Liver (tissue), 9 donors: ENCODE measurements around the gene STMP1. TPM values are rescaled to one million over a fixed set of nuclear protein-coding genes. Genes with fewer than 3 reads are reported as not detected.
A peak's percentile ranks its signal among the peaks of the same experiment; 100 is the strongest.

ENCODE experiments used
- DNase-seq: peaks from one replicate; pipeline ENCODE4 v3.0.0-alpha.2; 2017; ENCODE audit warnings: low spot score
- H3K27ac ChIP-seq, 2 donors: one replicate each; pipeline ENCODE4 v1.7.0; 2013; ENCODE audit warnings: inconsistent platforms in 2 of 2, low read length in 2 of 2, control low read depth in 1 of 2, low read depth in 1 of 2, mild to moderate bottlenecking in 1 of 2
- H3K27me3 ChIP-seq, 4 donors: one replicate each; pipeline versions ENCODE4 v1.6.1 to v1.7.0; 2013; ENCODE audit warnings: low read length in 3 of 4, inconsistent platforms in 1 of 4, mild to moderate bottlenecking in 1 of 4, moderate library complexity in 1 of 4; ENCODE audit not compliant: control insufficient read depth in 4 of 4, insufficient read depth in 4 of 4
- H3K36me3 ChIP-seq, 4 donors: one replicate each; pipeline versions ENCODE4 v1.6.1 to v1.7.0; 2013; ENCODE audit warnings: low read length in 3 of 4, mild to moderate bottlenecking in 3 of 4, low read depth in 1 of 4, moderate library complexity in 1 of 4; ENCODE audit not compliant: control insufficient read depth in 4 of 4, insufficient read depth in 3 of 4
- H3K4me1 ChIP-seq, 4 donors: one replicate each; pipeline versions ENCODE4 v1.6.1 to v1.7.0; 2013; ENCODE audit warnings: low read length in 3 of 4, mild to moderate bottlenecking in 3 of 4, moderate library complexity in 1 of 4; ENCODE audit not compliant: control insufficient read depth in 4 of 4, insufficient read depth in 4 of 4
- H3K4me3 ChIP-seq, 3 donors: one replicate each; pipeline versions ENCODE4 v1.6.1 to v1.7.0; 2013; ENCODE audit warnings: low read length in 3 of 3, control low read depth in 1 of 3, low read depth in 1 of 3, mild to moderate bottlenecking in 1 of 3
- H3K9ac ChIP-seq, 2 donors: one replicate each; pipeline ENCODE4 v1.7.0; 2013; ENCODE audit warnings: low read length in 2 of 2, mild to moderate bottlenecking in 2 of 2, moderate library complexity in 2 of 2, control low read depth in 1 of 2, low read depth in 1 of 2
- H3K9me3 ChIP-seq, 4 donors: one replicate each; pipeline versions ENCODE4 v1.6.1 to v1.7.0; 2013; ENCODE audit warnings: low read length in 3 of 4; ENCODE audit not compliant: control insufficient read depth in 4 of 4
- CTCF ChIP-seq: fragments of 150-350 bp; IDR thresholded peaks from 2 replicates; pipeline ENCODE4 v1.5.1; 2017; ENCODE audit warnings: improper control_type of control experiment, low read depth, low read length; ENCODE audit not compliant: missing input control
- FOXA1 ChIP-seq: IDR thresholded peaks from 2 replicates; pipeline ENCODE4 v1.6.1; 2016; ENCODE audit warnings: antibody characterized with exemption
- FOXA2 ChIP-seq: IDR thresholded peaks from 2 replicates; pipeline ENCODE4 v1.6.1; 2016; ENCODE audit warnings: antibody characterized with exemption
- HNF4G ChIP-seq: IDR thresholded peaks from 2 replicates; pipeline ENCODE4 v1.6.1; 2016; ENCODE audit warnings: antibody characterized with exemption
- RAD21 ChIP-seq, 2 donors: IDR thresholded peaks; 2 replicates each; pipeline ENCODE4 v1.6.1; 2016; ENCODE audit warnings: antibody characterized with exemption in 2 of 2, mild to moderate bottlenecking in 2 of 2
- SP1 ChIP-seq: IDR thresholded peaks from 2 replicates; pipeline ENCODE4 v1.6.1; 2018; ENCODE audit warnings: antibody characterized with exemption, mild to moderate bottlenecking
- TAF1 ChIP-seq: conservative IDR thresholded peaks from 2 replicates; pipeline ENCODE4 v1.6.1; 2016; ENCODE audit warnings: antibody characterized with exemption, mild to moderate bottlenecking
- YY1 ChIP-seq: IDR thresholded peaks from 2 replicates; pipeline ENCODE4 v1.6.1; 2016; ENCODE audit warnings: antibody characterized with exemption, mild to moderate bottlenecking
- WGBS: extraction: QIAGEN DNeasy Blood & Tissue Kit; methylation state at CpG from one replicate; pipeline ENCODE4 v1.1.7; 2013; 5-methylcytosine and 5-hydroxymethylcytosine counted together
- polyA plus RNA-seq, 2 donors: library from polyadenylated mRNA; stranded (reverse) in 1 of 2; unstranded in 1 of 2; fragments of 200-250 nt in 1 of 2; fragments of >200 nt in 1 of 2; fragmentation: Nextera tagmentation in 1 of 2; extraction: Ambion mirVana in 1 of 2; gene quantifications; one replicate each; pipeline versions ENCODE4 v1.2.1 to v1.2.3, GENCODE V29; 2013 to 2015
- total RNA-seq, 2 donors: library from RNA; depleted of rRNA; stranded (reverse); fragments of >200 nt; gene quantifications; one replicate each; pipeline ENCODE4 v1.2.3, GENCODE V29; 2014
- TF ChIP-seq, protein P1 (sequence below): IDR thresholded peaks from 2 replicates; pipeline ENCODE4 v1.6.1; 2016; ENCODE audit warnings: antibody characterized with exemption, mild to moderate bottlenecking
- TF ChIP-seq, protein P2 (sequence below): IDR thresholded peaks from 2 replicates; pipeline ENCODE4 v1.6.1; 2016; ENCODE audit warnings: antibody characterized with exemption
- TF ChIP-seq, protein P3 (sequence below): IDR thresholded peaks from 2 replicates; pipeline ENCODE4 v1.6.1; 2016; ENCODE audit warnings: antibody characterized with exemption
- donor health status: healthy.
- donor health status: healthy.
- donor health status: healthy.
- donor health status: healthy.
- donor health status: healthy.

Gene STMP1
- total and polyA plus RNA-seq, 4 donors: 6.8 to 30.7 (median 13.8) TPM

DNA sequence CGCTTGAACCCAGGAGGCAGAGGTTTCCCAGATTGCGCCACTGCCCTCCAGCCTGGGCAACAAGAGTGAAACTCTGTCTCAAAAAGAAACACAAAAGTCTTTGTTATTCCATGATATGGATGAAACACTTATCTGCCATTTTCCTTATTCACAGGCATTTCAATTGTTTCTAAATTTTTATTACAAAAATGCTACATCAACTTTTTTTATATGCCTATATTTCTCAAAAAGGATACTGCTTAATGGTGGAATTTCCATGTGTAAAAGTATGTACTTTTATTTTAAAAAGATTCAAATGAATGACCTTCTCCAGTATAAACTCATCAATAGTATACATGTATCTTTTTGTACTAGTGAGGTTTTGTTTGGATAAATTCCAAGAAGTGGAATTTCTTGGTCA is 41.9 kb upstream of the STMP1 start:
- H3K9me3 ChIP-seq: no peaks in the 10 kb centered on the region
- H3K4me3 ChIP-seq: no peak overlapping the region
- 96% methylated on average over 2 of the region's 2 CpGs for WGBS
- H3K4me1 ChIP-seq: no peaks in the 10 kb centered on the region
- H3K9ac ChIP-seq: no peak overlapping the region
- no peak overlapping the region for H3K27ac ChIP-seq
- peaks cover 3 to 43% (median 29%) of the 10 kb centered on the region in 4 donors for H3K36me3 ChIP-seq
- DNase-seq: no peak
- no peaks in the 10 kb centered on the region for H3K27me3 ChIP-seq
- TF ChIP-seq, protein P1, sequence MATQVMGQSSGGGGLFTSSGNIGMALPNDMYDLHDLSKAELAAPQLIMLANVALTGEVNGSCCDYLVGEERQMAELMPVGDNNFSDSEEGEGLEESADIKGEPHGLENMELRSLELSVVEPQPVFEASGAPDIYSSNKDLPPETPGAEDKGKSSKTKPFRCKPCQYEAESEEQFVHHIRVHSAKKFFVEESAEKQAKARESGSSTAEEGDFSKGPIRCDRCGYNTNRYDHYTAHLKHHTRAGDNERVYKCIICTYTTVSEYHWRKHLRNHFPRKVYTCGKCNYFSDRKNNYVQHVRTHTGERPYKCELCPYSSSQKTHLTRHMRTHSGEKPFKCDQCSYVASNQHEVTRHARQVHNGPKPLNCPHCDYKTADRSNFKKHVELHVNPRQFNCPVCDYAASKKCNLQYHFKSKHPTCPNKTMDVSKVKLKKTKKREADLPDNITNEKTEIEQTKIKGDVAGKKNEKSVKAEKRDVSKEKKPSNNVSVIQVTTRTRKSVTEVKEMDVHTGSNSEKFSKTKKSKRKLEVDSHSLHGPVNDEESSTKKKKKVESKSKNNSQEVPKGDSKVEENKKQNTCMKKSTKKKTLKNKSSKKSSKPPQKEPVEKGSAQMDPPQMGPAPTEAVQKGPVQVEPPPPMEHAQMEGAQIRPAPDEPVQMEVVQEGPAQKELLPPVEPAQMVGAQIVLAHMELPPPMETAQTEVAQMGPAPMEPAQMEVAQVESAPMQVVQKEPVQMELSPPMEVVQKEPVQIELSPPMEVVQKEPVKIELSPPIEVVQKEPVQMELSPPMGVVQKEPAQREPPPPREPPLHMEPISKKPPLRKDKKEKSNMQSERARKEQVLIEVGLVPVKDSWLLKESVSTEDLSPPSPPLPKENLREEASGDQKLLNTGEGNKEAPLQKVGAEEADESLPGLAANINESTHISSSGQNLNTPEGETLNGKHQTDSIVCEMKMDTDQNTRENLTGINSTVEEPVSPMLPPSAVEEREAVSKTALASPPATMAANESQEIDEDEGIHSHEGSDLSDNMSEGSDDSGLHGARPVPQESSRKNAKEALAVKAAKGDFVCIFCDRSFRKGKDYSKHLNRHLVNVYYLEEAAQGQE: no peak
- no peak for TF ChIP-seq TAF1
- TF ChIP-seq, protein P2, sequence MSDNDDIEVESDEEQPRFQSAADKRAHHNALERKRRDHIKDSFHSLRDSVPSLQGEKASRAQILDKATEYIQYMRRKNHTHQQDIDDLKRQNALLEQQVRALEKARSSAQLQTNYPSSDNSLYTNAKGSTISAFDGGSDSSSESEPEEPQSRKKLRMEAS: no peak
- no peak for TF ChIP-seq HNF4G
- TF ChIP-seq, protein P3, sequence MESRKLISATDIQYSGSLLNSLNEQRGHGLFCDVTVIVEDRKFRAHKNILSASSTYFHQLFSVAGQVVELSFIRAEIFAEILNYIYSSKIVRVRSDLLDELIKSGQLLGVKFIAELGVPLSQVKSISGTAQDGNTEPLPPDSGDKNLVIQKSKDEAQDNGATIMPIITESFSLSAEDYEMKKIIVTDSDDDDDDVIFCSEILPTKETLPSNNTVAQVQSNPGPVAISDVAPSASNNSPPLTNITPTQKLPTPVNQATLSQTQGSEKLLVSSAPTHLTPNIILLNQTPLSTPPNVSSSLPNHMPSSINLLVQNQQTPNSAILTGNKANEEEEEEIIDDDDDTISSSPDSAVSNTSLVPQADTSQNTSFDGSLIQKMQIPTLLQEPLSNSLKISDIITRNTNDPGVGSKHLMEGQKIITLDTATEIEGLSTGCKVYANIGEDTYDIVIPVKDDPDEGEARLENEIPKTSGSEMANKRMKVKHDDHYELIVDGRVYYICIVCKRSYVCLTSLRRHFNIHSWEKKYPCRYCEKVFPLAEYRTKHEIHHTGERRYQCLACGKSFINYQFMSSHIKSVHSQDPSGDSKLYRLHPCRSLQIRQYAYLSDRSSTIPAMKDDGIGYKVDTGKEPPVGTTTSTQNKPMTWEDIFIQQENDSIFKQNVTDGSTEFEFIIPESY: no peak
- no peak for TF ChIP-seq SP1
- no peak for TF ChIP-seq FOXA1
- TF ChIP-seq CTCF: no peak
- no peak for TF ChIP-seq YY1

GRCh38 chr7:135620980-135621850 is 41.1 kb upstream of the STMP1 start:
- Histone ChIP-seq H3K9me3 (no peaks in the 10 kb centered on the region), H3K36me3 (peaks cover 3 to 48% (median 31%) of the 10 kb centered on the region in 4 donors), H3K9ac (no peak overlapping the region), H3K27me3 (no peaks in the 10 kb centered on the region), H3K4me3 (no peak overlapping the region), H3K4me1 (no peaks in the 10 kb centered on the region), H3K27ac (no peak overlapping the region)
- 74% methylated on average over 1 of the region's 1 CpG for WGBS
- TF ChIP-seq RAD21 (IDR thresholded peaks at IDR 0.05) (peak; percentile 92 to 94), CTCF (peak; percentile 77), FOXA2 (no peak)
- DNase-seq: no peak
